SU-DHL-6 (cell line): Measurements from ENCODE around the gene FBXO8.

ENCODE experiments used
- H2AFZ ChIP-seq: fragments of 200-600 bp; sonication (generic); 2 replicates; pipeline ENCODE4 v1.6.1; 2014; ENCODE audit warnings: low read depth, mild to moderate bottlenecking, moderate library complexity, mixed read lengths, antibody characterized with exemption, low read length; ENCODE audit not compliant: severe bottlenecking
- H3F3A ChIP-seq: fragments of 200-600 bp; shearing (Covaris generic); 2 replicates; pipeline ENCODE4 v1.6.0; 2016; ENCODE audit warnings: antibody characterized with exemption, mild to moderate bottlenecking; ENCODE audit not compliant: insufficient read depth
- H3K27ac ChIP-seq: fragments of 200-600 bp; sonication (generic); 2 replicates; pipeline ENCODE4 v1.5.1; 2016; ENCODE audit warnings: low read depth, mild to moderate bottlenecking, low read length, moderate library complexity, mixed read lengths
- H3K27me3 ChIP-seq: fragments of 200-600 bp; sonication (generic), shearing (Covaris generic); 2 replicates; pipeline ENCODE4 v1.6.0; 2014; ENCODE audit warnings: mild to moderate bottlenecking, low read length
- H3K36me3 ChIP-seq: fragments of 200-600 bp; sonication (generic); 2 replicates; pipeline ENCODE4 v1.6.1; 2014; ENCODE audit warnings: mild to moderate bottlenecking, low read length, mixed read lengths
- H3K4me2 ChIP-seq: fragments of 300-600, 200-600 bp; shearing (Covaris generic), sonication (generic); 2 replicates; pipeline ENCODE4 v1.6.0; 2014; ENCODE audit warnings: low read length, low read depth, mild to moderate bottlenecking; ENCODE audit not compliant: poor library complexity, severe bottlenecking
- H3K4me3 ChIP-seq: fragments of 200-600 bp; sonication (generic); 2 replicates; pipeline ENCODE4 v1.5.1; 2014; ENCODE audit warnings: antibody characterized with exemption, low read length, mild to moderate bottlenecking, mixed read lengths; ENCODE audit not compliant: insufficient read depth, poor library complexity, severe bottlenecking
- H3K79me2 ChIP-seq: fragments of 200-600 bp; sonication (generic); 2 replicates; pipeline ENCODE4 v1.6.1; 2014; ENCODE audit warnings: mild to moderate bottlenecking, low read length, moderate library complexity; ENCODE audit not compliant: insufficient read depth
- H3K9ac ChIP-seq: fragments of 200-600 bp; sonication (generic); 2 replicates; pipeline ENCODE4 v1.7.0; 2014; ENCODE audit warnings: mild to moderate bottlenecking, low read length
- H3K9me2 ChIP-seq: fragments of 200-600 bp; sonication (generic); replicated peaks from 2 replicates; pipeline ENCODE4 v1.6.1; 2014; ENCODE audit warnings: low read length; ENCODE audit not compliant: insufficient read depth
- H3K9me3 ChIP-seq: fragments of 200-600 bp; sonication (generic); 2 replicates; pipeline ENCODE4 v1.6.1; 2014; ENCODE audit warnings: low read length, mixed read lengths; ENCODE audit not compliant: insufficient read depth
- H4K20me1 ChIP-seq: fragments of 200-600 bp; sonication (generic); 2 replicates; pipeline ENCODE4 v1.6.1; 2014; ENCODE audit warnings: low read depth, mild to moderate bottlenecking, antibody characterized with exemption, low read length, moderate library complexity, mixed read lengths
- EZH2phosphoT487 ChIP-seq: fragments of 200-600 bp; sonication (generic), shearing (Covaris generic); conservative IDR thresholded peaks from 2 replicates; pipeline ENCODE4 v1.6.1; 2018; ENCODE audit warnings: mild to moderate bottlenecking, antibody characterized with exemption, low read length, moderate library complexity, mixed read lengths
- TF ChIP-seq, protein P1 (sequence below): fragments of 200-600 bp; sonication (generic); IDR thresholded peaks from one replicate; pipeline ENCODE4 v1.5.1; 2017; ENCODE audit warnings: antibody characterized with exemption, mild to moderate bottlenecking, low read length, moderate library complexity; ENCODE audit not compliant: insufficient read depth, poor library complexity, severe bottlenecking

Gene FBXO8

DNA sequence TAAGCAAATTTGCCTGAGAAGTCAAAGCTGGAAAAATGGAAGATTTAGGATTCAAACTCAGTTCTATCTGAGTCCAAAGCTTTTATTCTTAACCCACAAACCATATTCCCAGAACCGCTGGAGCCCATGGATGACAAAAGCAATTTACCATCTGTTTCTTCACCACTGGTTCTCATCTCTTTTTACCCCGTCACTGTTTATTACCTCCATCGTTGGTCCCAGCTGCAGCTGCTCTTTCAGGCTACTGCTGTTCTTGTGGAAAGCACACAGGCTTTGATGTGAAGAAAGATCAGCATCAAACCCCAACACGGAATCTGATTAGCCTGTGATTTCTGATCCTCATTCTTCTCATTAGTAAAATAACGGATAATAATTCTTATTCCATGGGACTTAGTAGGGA is 9.5 kb downstream of the FBXO8 start:
- Histone ChIP-seq H3K4me3 (no peak overlapping the region), H3K9me3 (no peaks in the 10 kb centered on the region), H3K9ac (no peak overlapping the region), H3K79me2 (peaks cover 27% of the 10 kb centered on the region; the same call in 1 of the 2 replicates), H3K9me2 (no peaks in the 10 kb centered on the region), H3K27me3 (no peaks in the 10 kb centered on the region), H3K4me2 (no peak overlapping the region), H3K36me3 (no peaks in the 10 kb centered on the region), H4K20me1 (no peaks in the 10 kb centered on the region), H3F3A (no peaks in the 10 kb centered on the region), H2AFZ (no peak overlapping the region), H3K27ac (no peak overlapping the region)
- TF ChIP-seq, protein P1, sequence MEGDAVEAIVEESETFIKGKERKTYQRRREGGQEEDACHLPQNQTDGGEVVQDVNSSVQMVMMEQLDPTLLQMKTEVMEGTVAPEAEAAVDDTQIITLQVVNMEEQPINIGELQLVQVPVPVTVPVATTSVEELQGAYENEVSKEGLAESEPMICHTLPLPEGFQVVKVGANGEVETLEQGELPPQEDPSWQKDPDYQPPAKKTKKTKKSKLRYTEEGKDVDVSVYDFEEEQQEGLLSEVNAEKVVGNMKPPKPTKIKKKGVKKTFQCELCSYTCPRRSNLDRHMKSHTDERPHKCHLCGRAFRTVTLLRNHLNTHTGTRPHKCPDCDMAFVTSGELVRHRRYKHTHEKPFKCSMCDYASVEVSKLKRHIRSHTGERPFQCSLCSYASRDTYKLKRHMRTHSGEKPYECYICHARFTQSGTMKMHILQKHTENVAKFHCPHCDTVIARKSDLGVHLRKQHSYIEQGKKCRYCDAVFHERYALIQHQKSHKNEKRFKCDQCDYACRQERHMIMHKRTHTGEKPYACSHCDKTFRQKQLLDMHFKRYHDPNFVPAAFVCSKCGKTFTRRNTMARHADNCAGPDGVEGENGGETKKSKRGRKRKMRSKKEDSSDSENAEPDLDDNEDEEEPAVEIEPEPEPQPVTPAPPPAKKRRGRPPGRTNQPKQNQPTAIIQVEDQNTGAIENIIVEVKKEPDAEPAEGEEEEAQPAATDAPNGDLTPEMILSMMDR: no peak
- no peak for TF ChIP-seq EZH2phosphoT487

DNA sequence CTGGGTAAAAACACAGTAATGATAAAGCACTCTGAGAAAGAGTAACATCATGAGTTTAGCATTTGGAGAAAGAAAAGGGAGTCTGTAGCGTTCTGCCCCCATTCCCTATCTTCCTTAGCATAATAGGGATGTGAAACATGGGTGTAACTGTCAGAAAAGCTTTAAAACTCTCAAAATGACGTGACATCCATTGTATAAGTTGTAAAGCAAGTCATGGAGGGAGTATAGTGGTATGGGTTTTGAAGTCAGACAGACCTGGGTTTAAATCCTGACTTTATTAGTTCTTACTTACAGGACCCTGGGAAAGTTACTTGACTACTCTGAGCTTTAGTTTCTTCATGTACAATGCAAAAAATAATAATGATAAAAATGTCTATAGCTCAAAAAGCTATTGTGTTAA is 17.1 kb downstream of the FBXO8 start:
- Histone ChIP-seq H3K36me3 (no peaks in the 10 kb centered on the region; the same call in 1 of the 2 replicates), H3F3A (no peaks in the 10 kb centered on the region), H4K20me1 (no peaks in the 10 kb centered on the region; the same call in 1 of the 2 replicates), H3K4me3 (no peak overlapping the region), H3K27ac (no peak overlapping the region), H2AFZ (no peak overlapping the region), H3K9me3 (no peaks in the 10 kb centered on the region), H3K9ac (no peak overlapping the region), H3K79me2 (peaks cover 7% of the 10 kb centered on the region; the same call in 1 of the 2 replicates), H3K4me2 (no peak overlapping the region), H3K27me3 (no peaks in the 10 kb centered on the region), H3K9me2 (no peaks in the 10 kb centered on the region)
- no peak for TF ChIP-seq EZH2phosphoT487
- TF ChIP-seq, protein P1: no peak

DNA sequence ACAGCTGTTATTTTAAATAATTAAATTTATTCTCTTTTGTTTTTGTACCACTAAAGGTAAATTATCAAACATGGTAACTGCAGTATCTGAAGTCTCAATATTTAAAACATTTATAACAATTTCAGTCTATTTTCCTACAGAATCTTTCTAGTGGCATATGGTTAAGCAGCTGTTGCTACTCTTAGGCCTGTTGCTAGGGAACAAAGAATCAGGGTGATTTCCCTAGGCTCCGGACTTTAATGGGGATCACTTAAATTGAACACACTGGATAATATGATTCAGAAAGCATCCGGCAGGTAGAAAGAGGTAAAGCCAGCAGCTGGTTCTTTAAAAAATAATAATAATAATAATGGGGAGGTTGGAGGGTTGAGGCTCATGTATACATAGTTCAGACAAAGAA is 17.6 kb downstream of the FBXO8 start:
- no peak overlapping the region for H3K4me2 ChIP-seq
- no peaks in the 10 kb centered on the region for H3K9me3 ChIP-seq
- no peak overlapping the region for H2AFZ ChIP-seq
- H3F3A ChIP-seq: no peaks in the 10 kb centered on the region
- no peak overlapping the region for H3K4me3 ChIP-seq
- no peaks in the 10 kb centered on the region; the same call in 1 of the 2 replicates for H4K20me1 ChIP-seq
- H3K27me3 ChIP-seq: no peaks in the 10 kb centered on the region
- H3K27ac ChIP-seq: no peak overlapping the region
- H3K36me3 ChIP-seq: no peaks in the 10 kb centered on the region; the same call in 1 of the 2 replicates
- peaks cover 5% of the 10 kb centered on the region; the same call in 1 of the 2 replicates for H3K79me2 ChIP-seq
- TF ChIP-seq, protein P1: no peak
- TF ChIP-seq EZH2phosphoT487: no peak
- H3K9ac ChIP-seq: no peak overlapping the region
- H3K9me2 ChIP-seq: no peaks in the 10 kb centered on the region

DNA sequence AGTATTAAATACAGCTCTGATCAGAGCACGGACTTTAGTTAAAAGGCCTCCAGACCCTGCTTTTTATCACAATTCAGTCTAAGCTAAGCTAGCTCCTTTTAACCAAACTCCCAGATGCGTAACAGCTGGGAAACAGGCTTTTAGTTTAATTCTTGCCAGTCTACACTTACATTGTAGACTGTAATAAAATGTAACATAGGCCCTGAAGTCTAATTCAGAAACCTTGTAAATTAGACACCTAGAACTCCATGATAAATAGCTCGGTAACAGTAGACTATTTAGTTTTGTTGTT is 20.1 kb downstream of the FBXO8 start:
- Histone ChIP-seq H3K9ac (no peak overlapping the region), H3K36me3 (no peaks in the 10 kb centered on the region; the same call in 1 of the 2 replicates), H3K27me3 (no peaks in the 10 kb centered on the region), H3K4me3 (no peak overlapping the region), H3K79me2 (peaks cover 5% of the 10 kb centered on the region; the same call in 1 of the 2 replicates), H4K20me1 (no peaks in the 10 kb centered on the region; the same call in 1 of the 2 replicates), H3K27ac (no peak overlapping the region), H3K4me2 (no peak overlapping the region), H3K9me3 (no peaks in the 10 kb centered on the region), H3F3A (0 out of 2 replicates have a peak, but pooled peaks cover 5% of the 10 kb centered on the region), H2AFZ (no peak overlapping the region), H3K9me2 (no peaks in the 10 kb centered on the region)
- TF ChIP-seq EZH2phosphoT487: no peak
- TF ChIP-seq, protein P1: no peak
